Right lobe of liver (tissue), 4 donors: ENCODE results near the gene NAT8L.

ENCODE experiments used
- POLR2A ChIP-seq: fragments of 450-650 bp; IDR thresholded peaks from one replicate; pipeline ENCODE4 v1.6.1; 2017; ENCODE audit warnings: antibody characterized with exemption, mild to moderate bottlenecking
- TF ChIP-seq, protein P1 (sequence below), 4 donors: fragments of 200-600 bp in 3 of 4; fragments of 450-650 bp in 1 of 4; IDR thresholded peaks; one replicate each; pipeline versions ENCODE4 v1.5.1 to v1.8.0; 2016 to 2022; ENCODE audit warnings: antibody characterized with exemption in 4 of 4, mild to moderate bottlenecking in 2 of 4
- donor health status: DM: no; HTN: no; CAD: no.
- donor health status: DM: no; HTN: no; CAD: no.
- donor health status: DM: no; HTN: yes; CAD: no.

DNA sequence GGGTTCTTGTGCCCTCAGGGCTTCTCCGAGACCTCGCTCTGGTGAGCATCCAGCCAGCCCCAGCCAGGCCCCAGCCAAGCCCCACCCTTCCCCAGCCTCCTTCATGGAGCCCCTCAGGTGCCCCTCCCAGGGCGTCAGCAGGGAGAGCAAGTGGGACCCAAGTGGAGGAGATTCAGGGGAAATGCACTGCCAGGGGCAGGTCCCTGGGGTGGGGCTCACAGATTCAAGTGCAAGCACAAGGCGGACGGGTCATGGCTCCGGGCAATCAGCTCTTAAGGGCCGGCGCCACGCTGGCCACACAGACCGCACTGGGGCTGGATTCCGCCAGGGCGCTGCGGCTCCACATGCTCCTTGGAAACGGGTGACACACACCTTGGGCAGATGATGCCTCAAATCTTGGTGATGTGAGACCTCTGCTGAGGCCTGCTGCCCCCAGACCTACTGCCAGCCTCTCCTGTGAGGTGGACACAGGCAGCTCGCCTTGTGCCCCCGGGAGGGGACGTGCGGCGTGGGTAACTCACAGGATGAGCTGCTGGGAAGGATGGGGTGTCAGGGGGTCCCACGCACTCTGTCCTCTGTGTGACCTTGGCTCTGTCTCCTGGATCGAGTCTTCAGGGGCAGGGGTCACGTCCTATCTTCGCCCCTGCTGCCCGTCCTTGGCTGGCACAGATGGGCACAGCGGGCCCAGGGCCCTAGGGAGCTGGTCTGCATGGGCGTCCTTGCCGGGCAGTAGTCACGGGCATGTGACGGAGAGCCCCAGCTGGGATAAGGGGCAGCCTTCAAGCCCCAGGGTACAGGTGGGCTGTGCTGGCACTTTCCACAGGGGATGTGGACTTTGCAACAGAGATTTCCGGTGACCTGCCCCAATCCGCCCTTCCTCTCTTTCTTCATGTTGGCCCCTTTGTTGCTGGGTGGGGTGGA is 17.1 kb downstream of the NAT8L start:
- TF ChIP-seq, protein P1, sequence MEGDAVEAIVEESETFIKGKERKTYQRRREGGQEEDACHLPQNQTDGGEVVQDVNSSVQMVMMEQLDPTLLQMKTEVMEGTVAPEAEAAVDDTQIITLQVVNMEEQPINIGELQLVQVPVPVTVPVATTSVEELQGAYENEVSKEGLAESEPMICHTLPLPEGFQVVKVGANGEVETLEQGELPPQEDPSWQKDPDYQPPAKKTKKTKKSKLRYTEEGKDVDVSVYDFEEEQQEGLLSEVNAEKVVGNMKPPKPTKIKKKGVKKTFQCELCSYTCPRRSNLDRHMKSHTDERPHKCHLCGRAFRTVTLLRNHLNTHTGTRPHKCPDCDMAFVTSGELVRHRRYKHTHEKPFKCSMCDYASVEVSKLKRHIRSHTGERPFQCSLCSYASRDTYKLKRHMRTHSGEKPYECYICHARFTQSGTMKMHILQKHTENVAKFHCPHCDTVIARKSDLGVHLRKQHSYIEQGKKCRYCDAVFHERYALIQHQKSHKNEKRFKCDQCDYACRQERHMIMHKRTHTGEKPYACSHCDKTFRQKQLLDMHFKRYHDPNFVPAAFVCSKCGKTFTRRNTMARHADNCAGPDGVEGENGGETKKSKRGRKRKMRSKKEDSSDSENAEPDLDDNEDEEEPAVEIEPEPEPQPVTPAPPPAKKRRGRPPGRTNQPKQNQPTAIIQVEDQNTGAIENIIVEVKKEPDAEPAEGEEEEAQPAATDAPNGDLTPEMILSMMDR (IDR thresholded peaks at IDR 0.05), result no peak
- no peak for TF ChIP-seq POLR2A
